ENCODE data around the gene CRIP1. TPM values are rescaled to one million over a fixed set of nuclear protein-coding genes. Genes with fewer than 3 reads are reported as not detected.
A peak's percentile ranks its signal among the peaks of the same experiment; 100 is the strongest.

CRIP1 gene
- total RNA-seq, 4 donors from 2014 or later, result 26.4 to 77.8 (median 33.5) TPM

DNA sequence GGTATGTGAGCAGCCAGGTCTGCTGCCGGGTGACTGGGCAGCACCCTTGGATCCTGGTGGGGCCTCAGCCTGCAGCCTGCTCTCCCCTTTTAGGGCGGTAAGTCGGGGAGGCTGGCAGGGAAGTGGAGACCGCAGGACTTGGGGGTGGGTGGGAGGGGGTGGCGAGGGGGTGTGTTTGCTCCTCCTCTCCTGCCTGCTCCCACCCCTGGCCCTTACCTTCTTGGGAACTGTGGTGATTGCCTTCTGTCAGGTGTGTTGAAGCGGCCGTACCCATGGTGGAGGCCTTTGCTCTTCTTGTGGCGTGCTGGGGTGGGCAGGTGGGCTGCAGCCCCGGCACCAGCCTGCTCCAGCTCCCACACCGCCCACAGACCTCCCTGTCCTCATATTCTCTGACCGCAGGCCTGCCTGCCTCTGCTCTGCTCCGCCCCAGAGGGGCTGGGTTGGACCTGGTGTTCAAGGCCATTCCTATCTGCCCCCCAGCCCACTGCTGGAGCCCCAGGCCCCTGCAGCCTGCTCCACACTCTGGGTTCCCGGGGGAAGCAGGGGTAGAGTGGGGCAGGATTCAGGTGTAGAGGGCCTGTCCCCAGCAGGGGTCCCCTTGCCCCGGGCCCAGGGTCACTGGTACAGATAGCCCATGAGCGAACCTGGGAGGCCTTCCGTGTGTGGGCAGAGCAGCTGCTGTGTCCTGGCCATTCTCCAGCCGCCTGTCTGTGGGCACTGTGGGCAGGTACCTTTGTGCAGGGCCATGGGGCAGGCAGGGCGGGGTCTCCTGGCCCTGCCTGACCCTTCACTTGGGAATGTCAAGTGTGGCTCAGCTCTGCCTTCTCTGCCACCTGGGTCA is 9.5 kb downstream of the CRIP1 start:
- no peaks in the 10 kb centered on the region for H3K27me3 ChIP-seq
- H3K4me3 ChIP-seq, result no peak overlapping the region
- 81 to 84% methylated on average over 12 of the region's 18 CpGs for WGBS, 2 donors
- no peak for DNase-seq (ENCODE audit: low spot score in 2 of 2)
- peak overlapping the region in 1 of 4 donors; percentile 24 for H3K27ac ChIP-seq
- no peaks in the 10 kb centered on the region for H3K9me3 ChIP-seq
- peaks cover 0 to 40% (median 10%) of the 10 kb centered on the region in 4 donors for H3K4me1 ChIP-seq
- peaks cover 0 to 24% (median 0%) of the 10 kb centered on the region in 3 donors for H3K36me3 ChIP-seq
- TF ChIP-seq EP300 (IDR thresholded peaks at IDR 0.05), result no peak
- TF ChIP-seq POLR2A (IDR thresholded peaks at IDR 0.05), result no peak
- TF ChIP-seq, protein P1, sequence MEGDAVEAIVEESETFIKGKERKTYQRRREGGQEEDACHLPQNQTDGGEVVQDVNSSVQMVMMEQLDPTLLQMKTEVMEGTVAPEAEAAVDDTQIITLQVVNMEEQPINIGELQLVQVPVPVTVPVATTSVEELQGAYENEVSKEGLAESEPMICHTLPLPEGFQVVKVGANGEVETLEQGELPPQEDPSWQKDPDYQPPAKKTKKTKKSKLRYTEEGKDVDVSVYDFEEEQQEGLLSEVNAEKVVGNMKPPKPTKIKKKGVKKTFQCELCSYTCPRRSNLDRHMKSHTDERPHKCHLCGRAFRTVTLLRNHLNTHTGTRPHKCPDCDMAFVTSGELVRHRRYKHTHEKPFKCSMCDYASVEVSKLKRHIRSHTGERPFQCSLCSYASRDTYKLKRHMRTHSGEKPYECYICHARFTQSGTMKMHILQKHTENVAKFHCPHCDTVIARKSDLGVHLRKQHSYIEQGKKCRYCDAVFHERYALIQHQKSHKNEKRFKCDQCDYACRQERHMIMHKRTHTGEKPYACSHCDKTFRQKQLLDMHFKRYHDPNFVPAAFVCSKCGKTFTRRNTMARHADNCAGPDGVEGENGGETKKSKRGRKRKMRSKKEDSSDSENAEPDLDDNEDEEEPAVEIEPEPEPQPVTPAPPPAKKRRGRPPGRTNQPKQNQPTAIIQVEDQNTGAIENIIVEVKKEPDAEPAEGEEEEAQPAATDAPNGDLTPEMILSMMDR (IDR thresholded peaks at IDR 0.05), result no peak

DNA sequence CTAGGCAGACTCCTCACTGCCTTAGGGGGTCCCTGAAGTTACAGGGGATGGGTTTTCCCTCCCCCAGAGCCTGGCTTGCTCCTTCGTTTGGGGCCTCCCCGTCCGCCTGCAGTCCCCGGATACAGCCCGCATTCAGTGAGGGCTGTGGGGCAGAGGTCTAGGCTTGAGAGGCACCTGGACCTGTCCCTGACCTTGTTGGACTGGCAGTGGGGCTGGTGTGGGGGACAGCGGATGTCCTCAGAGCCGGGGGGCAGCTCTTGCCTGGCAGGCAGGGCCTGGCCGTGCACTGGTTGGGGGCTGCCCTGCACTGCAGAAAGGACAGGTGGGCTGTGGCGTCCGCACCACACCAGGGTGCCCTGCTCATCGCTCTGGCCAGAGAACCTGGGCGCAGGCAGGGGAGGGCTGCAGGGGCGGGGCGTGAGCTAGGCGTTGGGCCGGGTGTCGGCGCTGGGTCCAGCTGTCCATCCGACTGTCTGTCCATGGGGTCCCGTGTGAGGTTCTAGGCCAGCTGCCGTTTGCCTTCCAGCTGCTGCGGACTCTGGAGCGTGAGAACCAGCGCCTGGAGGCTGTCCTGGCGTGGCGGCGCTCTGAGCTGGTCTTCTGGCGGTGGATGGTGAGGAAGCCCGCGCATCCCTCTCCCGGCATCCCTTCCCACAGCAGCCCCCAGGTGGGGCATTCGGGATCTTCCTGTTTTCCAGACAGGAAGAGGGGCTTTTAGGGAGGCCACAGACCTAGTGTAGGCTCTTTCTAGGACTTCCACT is 10.3 kb downstream of the CRIP1 start:
- TF ChIP-seq POLR2A (IDR thresholded peaks at IDR 0.05) (no peak), EP300 (IDR thresholded peaks at IDR 0.05) (no peak)
- TF ChIP-seq, protein P1 (IDR thresholded peaks at IDR 0.05), result no peak
- Histone ChIP-seq H3K36me3 (peaks cover 0 to 24% (median 0%) of the 10 kb centered on the region in 3 donors), H3K27ac (peak overlapping the region in 1 of 4 donors; percentile 90), H3K4me3 (no peak overlapping the region), H3K4me1 (peaks cover 0 to 33% (median 8%) of the 10 kb centered on the region in 4 donors), H3K9me3 (no peaks in the 10 kb centered on the region), H3K27me3 (no peaks in the 10 kb centered on the region)
- 92% methylated on average over 27 to 31 of the region's 32 CpGs for WGBS, 2 donors
- DNase-seq (ENCODE audit: low spot score in 2 of 2), result no peak

DNA sequence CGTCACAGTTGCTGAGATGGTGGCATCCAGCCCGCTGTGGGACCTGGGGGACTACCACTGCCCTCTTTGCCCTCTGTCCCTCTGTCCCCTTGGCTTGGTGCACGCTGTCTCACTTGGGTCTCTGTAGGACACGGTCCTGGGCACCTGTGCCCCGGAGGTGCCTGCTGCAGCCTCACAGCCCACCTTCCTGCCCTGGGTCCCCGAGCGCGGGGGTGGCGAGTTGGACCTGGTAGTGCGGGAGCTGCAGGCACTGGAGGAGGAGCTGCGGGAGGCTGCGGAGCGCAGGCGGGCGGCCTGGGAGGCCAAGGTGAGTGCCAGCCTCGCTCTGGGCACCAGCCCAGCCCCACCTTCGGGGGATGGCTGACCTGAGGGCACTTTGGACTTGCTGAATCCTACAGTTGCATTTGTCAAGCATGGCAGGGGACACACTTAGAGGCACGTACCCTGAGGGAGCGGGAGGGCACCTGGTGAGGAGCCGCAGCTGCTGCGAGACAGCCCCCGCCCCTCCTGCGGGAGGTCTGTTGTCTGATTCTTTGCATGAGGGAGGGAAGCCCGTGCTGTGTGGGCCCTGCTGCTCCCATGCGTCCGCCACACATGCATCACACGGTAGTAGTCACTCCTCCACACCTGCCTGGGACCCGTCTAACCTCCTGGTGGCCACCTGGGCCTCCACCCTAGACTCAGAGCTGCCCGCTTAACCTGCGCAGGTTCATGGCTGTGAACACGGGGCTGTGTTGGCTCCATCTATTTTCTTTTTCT is 11.2 kb downstream of the CRIP1 start:
- Histone ChIP-seq H3K9me3 (no peaks in the 10 kb centered on the region), H3K4me3 (no peak overlapping the region), H3K4me1 (peaks cover 0 to 24% (median 8%) of the 10 kb centered on the region in 4 donors), H3K27me3 (no peaks in the 10 kb centered on the region), H3K27ac (peak overlapping the region in 2 of 4 donors; percentile 90 to 92), H3K36me3 (peaks cover 0 to 20% (median 0%) of the 10 kb centered on the region in 3 donors)
- TF ChIP-seq, protein P1 (IDR thresholded peaks at IDR 0.05), result no peak
- no peak for TF ChIP-seq POLR2A (IDR thresholded peaks at IDR 0.05)
- TF ChIP-seq EP300 (IDR thresholded peaks at IDR 0.05), result no peak
- 88 to 90% methylated on average over 15 to 18 of the region's 31 CpGs for WGBS, 2 donors
- no peak for DNase-seq (ENCODE audit: low spot score in 2 of 2)

DNA sequence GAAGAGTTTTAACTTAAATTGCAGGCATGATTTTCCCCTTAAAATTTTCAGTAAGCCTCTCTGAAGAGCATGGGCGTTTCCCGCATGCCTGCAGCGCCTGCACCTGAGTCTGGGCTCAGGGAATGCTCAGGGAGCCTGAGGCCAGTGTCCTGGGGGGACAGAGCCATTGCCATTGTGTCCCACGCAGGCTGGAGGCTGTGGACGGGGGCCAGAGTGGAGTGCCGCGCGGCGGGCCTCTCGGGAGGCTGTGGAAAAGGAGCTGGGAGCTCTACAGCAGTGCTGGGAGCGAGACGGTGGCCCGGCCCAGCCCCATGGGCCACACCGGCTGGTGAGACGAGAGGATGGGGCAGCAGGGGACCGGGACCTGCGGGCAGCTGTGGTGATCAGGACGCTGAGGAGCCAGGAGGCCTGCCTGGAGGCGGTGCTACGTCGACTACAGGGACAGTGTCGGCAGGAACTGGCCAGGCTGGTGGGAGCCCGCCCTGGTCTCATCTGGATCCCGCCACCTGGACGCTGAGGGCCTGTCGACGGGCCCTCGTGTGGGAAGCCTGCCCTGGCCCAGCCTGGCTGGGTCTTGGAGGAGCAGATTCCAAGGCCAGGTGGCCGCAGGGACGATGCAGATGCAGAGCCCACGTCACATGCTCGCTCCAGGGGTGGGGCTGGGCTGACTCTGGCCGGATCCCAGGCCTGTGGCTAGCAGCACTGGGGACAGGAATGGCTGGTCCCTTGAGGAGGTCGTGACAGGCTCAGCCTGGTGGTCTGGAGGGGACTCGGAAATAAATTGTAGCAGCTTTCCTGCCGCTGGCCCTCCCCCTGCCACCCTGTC is 12.0 kb downstream of the CRIP1 start:
- no peaks in the 10 kb centered on the region for H3K9me3 ChIP-seq
- H3K27ac ChIP-seq, result peak overlapping the region; percentile 74 to 92 (median 82)
- H3K27me3 ChIP-seq, result no peaks in the 10 kb centered on the region
- H3K36me3 ChIP-seq, result peaks cover 0 to 12% (median 0%) of the 10 kb centered on the region in 3 donors
- TF ChIP-seq EP300 (IDR thresholded peaks at IDR 0.05) (no peak), POLR2A (IDR thresholded peaks at IDR 0.05) (no peak)
- TF ChIP-seq, protein P1 (IDR thresholded peaks at IDR 0.05), result no peak
- H3K4me3 ChIP-seq, result no peak overlapping the region
- peaks cover 0 to 23% (median 8%) of the 10 kb centered on the region in 4 donors for H3K4me1 ChIP-seq
- 59 to 61% methylated on average over 31 to 34 of the region's 36 CpGs for WGBS, 2 donors
- DNase-seq (ENCODE audit: low spot score in 2 of 2), result no peak

Measured in tibial nerve (tissue), 4 donors.